ENCODE data around the gene SOWAHA. TPM values are rescaled to one million over a fixed set of nuclear protein-coding genes. Genes with fewer than 3 reads are reported as not detected.

SOWAHA gene
- total and polyA plus RNA-seq, 2 of the 8 experiments (the other 6 are each of a cell fraction or from before 2014, with no cell fraction given) = 0.09 to 0.11 TPM

DNA sequence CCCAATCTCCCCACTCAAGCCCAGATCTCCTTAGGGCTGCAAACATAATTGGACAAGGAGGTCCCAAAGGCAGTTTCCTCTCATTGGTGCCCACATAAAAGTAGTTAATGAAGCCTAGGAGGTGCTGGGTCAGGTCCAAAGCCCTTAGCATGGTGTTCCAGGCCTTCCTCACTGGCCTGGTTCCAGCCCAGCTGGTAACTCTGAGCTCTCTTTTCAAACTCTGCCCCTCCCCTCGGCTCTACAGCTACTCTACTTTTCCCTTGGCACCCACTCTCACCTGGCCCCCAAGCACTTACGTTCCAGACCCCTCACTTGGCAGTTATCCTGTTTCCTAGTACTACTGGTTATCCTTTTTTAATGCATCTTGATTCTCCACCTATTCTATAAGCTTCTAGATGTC lies 46.0 kb upstream of the SOWAHA start:
- no peak overlapping the region for H2BK12ac ChIP-seq (ENCODE audit: low read depth, low read length)
- H4K91ac ChIP-seq (replicated peaks; ENCODE audit: insufficient read length, low read length) = no peak overlapping the region
- no peak overlapping the region for H2AK5ac ChIP-seq (ENCODE audit: low read depth, low read length)
- no peak overlapping the region for H3K4me3 ChIP-seq (ENCODE audit: extremely low read depth in 1 of 4, insufficient read depth in 2 of 4, low read depth in 3 of 4, low read length in 4 of 4)
- peaks cover 0 to 15% (median 4%) of the 10 kb centered on the region in 4 experiments; a peak in 5 of 7 replicates for H3K4me1 ChIP-seq (replicated peaks in 1 of 4; ENCODE audit: control insufficient read depth in 3 of 4, insufficient read depth in 4 of 4, low read length in 3 of 4)
- H3K23me2 ChIP-seq (ENCODE audit: low read depth, low read length) = no peaks in the 10 kb centered on the region
- WGBS, 2 experiments (ENCODE audit: extremely low coverage in 1 of 2, insufficient coverage in 1 of 2, insufficient read length in 1 of 2, insufficient replicate concordance in 2 of 2, low coverage in 1 of 2, low lambda C conversion rate in 2 of 2, missing lambda C conversion rate in 1 of 2) = 73% methylated on average over 2 of the region's 2 CpGs; no CpG with 5 or more reads in 1 of the 2 experiments
- H3K4ac ChIP-seq (replicated peaks; ENCODE audit: insufficient read length, low read depth, low read length) = no peak overlapping the region
- no peak overlapping the region for H4K5ac ChIP-seq (ENCODE audit: insufficient read length, low read depth, low read length)
- H2BK120ac ChIP-seq (replicated peaks; ENCODE audit: low read depth, low read length) = no peak overlapping the region
- no peak overlapping the region for H4K8ac ChIP-seq (ENCODE audit: extremely low read depth, insufficient read depth, low read length)
- peaks cover 6% of the 10 kb centered on the region for H3K79me1 ChIP-seq (ENCODE audit: low read depth, low read length)
- no peak overlapping the region for H3K14ac ChIP-seq (ENCODE audit: insufficient read length)
- H3K4me2 ChIP-seq (ENCODE audit: insufficient read depth in 1 of 2, low read depth in 2 of 2, low read length in 2 of 2) = no peak overlapping the region
- no peaks in the 10 kb centered on the region for H3K9me3 ChIP-seq (ENCODE audit: insufficient read depth in 2 of 2, low read depth in 1 of 2, low read length in 1 of 2)
- H3K18ac ChIP-seq (ENCODE audit: extremely low read depth, low read length) = no peak overlapping the region
- no peak overlapping the region for H3K9ac ChIP-seq (replicated peaks in 1 of 4; ENCODE audit: extremely low read depth in 1 of 4, low read depth in 3 of 4, low read length in 3 of 4)
- no peak overlapping the region for H2BK15ac ChIP-seq (ENCODE audit: low read length)
- no peak overlapping the region for H3K23ac ChIP-seq (ENCODE audit: insufficient read length)
- ChIA-PET CTCF (ENCODE audit: partially characterized antibody) (interaction anchor here (0.8 to 8.0 kb wide), 6 partner anchors 12 to 53 kb away, joined by 4 to 60 read pairs (median 6); partner anchors contain the start of gene CCNI2), POLR2A (ENCODE audit: partially characterized antibody) (interaction anchor here (0.9 to 1.3 kb wide), 2 partner anchors 9 to 51 kb away, joined by 3 read pairs; no protein-coding TSS in a partner anchor)
- H3K27me3 ChIP-seq (replicated peaks in 1 of 4; ENCODE audit: control insufficient read depth in 3 of 4, extremely low read depth in 1 of 4, insufficient read depth in 3 of 4, low read length in 3 of 4) = no peaks in the 10 kb centered on the region; a peak in 1 of 7 replicates
- H2BK5ac ChIP-seq (ENCODE audit: low read depth, low read length) = no peak overlapping the region
- H3K36me3 ChIP-seq (ENCODE audit: control insufficient read depth in 2 of 4, insufficient read depth in 4 of 4, low read length in 3 of 4) = no peaks in the 10 kb centered on the region
- H2AFZ ChIP-seq (ENCODE audit: low read length) = no peak overlapping the region
- no peak overlapping the region for H3K56ac ChIP-seq (replicated peaks; ENCODE audit: insufficient read length, low read depth, low read length)
- DNase-seq (ENCODE audit: low read depth in 1 of 2, low spot score in 2 of 2) (no peak), FAIRE-seq (no peak)
- no peak overlapping the region for H2BK20ac ChIP-seq (ENCODE audit: low read length)
- no peak overlapping the region for H3K27ac ChIP-seq (ENCODE audit: low read depth, low read length)
- peaks cover 1 to 10% of the 10 kb centered on the region in 2 experiments for H4K20me1 ChIP-seq (replicated peaks in 1 of 2; ENCODE audit: control insufficient read depth in 1 of 2, insufficient read depth in 2 of 2, low read length in 2 of 2)
- H3K79me2 ChIP-seq (ENCODE audit: control insufficient read depth in 1 of 2, insufficient read depth in 2 of 2, low read length in 2 of 2) = no peaks in the 10 kb centered on the region
- no peak for TF ChIP-seq HDAC2 (IDR thresholded peaks at IDR 0.05; ENCODE audit: borderline replicate concordance in 1 of 2, low read depth in 2 of 2, low read length in 2 of 2)
- no peak for TF ChIP-seq RBBP5 (IDR thresholded peaks at IDR 0.05; ENCODE audit: borderline replicate concordance, low read depth, low read length)
- TF ChIP-seq MAX (IDR thresholded peaks at IDR 0.05) = no peak
- no peak for TF ChIP-seq RNF2 (IDR thresholded peaks at IDR 0.05; ENCODE audit: borderline replicate concordance, low read depth, low read length, missing control alignments, poor library complexity, severe bottlenecking)
- TF ChIP-seq, protein P1, sequence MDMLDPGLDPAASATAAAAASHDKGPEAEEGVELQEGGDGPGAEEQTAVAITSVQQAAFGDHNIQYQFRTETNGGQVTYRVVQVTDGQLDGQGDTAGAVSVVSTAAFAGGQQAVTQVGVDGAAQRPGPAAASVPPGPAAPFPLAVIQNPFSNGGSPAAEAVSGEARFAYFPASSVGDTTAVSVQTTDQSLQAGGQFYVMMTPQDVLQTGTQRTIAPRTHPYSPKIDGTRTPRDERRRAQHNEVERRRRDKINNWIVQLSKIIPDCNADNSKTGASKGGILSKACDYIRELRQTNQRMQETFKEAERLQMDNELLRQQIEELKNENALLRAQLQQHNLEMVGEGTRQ (IDR thresholded peaks at IDR 0.05; ENCODE audit: low read length) = no peak
- no peak for TF ChIP-seq KDM1A (IDR thresholded peaks at IDR 0.05; ENCODE audit: borderline replicate concordance, low read length)
- no peak for TF ChIP-seq RAD21 (IDR thresholded peaks at IDR 0.05 in 1 of 2, conservative IDR thresholded peaks at IDR 0.05 in 1 of 2; ENCODE audit: low read depth in 2 of 2, low read length in 2 of 2)
- TF ChIP-seq SUZ12 (IDR thresholded peaks at IDR 0.05; ENCODE audit: low read length) = no peak
- TF ChIP-seq EZH2 (IDR thresholded peaks at IDR 0.05; ENCODE audit: low read depth, low read length, severe bottlenecking) = no peak
- TF ChIP-seq KDM5A (IDR thresholded peaks at IDR 0.05; ENCODE audit: low read length) = no peak
- no peak for TF ChIP-seq SRF (IDR thresholded peaks at IDR 0.05; ENCODE audit: low read depth, low read length)
